Frontal cortex (tissue), 4 donors: ENCODE measurements around the gene ADAP1. TPM values are rescaled to one million over a fixed set of nuclear protein-coding genes. Genes with fewer than 3 reads are reported as not detected.

ENCODE experiments used
- DNase-seq, 2 donors: peaks; one replicate each; pipeline ENCODE4 v3.0.0; 2012; ENCODE audit warnings: low spot score in 2 of 2
- FAIRE-seq: peaks from 2 replicates; lab custom pipeline; 2012; peaks lifted over from hg19 to GRCh38; lab: Jason Lieb, UNC
- total RNA-seq: library from RNA; depleted of rRNA; stranded (reverse); fragments of >200 nt; gene quantifications from one replicate; pipeline ENCODE4 v1.2.3, GENCODE V29; 2014
- donor health status: control.
- donor health status: control.
- donor health status: control.

ADAP1 gene
- total RNA-seq, 1 donor from 2014 or later: 33.8 TPM

DNA sequence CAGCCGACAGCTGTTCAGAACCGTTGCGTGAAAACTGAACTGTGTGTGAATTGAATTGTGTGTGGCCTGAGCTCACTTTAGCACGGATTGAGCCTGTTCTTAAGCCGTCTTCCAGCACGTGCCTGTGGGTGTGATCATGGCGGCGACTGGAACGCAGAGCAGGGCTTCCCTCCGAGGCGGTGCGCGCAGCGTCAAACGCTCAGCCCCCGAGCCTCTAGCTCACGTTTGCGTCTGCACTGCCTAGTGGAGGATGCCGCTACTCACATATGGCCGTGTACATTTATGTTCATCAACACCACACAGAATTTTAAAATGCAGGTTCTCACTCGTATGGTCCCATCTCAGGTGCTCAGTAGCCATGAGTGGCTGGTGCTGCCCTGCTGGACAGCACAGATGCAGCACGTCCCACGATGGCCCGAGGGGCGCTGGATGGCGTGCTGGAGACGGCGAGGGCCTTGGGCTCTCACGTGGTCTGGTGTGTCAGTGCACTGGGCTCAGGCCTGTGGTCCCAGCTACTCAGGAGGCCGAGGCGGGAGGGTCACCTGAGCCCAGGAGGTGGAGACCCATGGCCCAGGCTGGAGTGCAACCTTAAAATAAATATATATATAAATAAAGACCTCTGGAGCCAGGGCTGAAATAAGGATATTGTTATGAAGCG, 100.2 kb downstream of the ADAP1 start:
- FAIRE-seq: no peak
- DNase-seq: no peak

GRCh38 chr7:853366-854117, 100.9 kb downstream of the ADAP1 start:
- DNase-seq: no peak
- FAIRE-seq: no peak

DNA sequence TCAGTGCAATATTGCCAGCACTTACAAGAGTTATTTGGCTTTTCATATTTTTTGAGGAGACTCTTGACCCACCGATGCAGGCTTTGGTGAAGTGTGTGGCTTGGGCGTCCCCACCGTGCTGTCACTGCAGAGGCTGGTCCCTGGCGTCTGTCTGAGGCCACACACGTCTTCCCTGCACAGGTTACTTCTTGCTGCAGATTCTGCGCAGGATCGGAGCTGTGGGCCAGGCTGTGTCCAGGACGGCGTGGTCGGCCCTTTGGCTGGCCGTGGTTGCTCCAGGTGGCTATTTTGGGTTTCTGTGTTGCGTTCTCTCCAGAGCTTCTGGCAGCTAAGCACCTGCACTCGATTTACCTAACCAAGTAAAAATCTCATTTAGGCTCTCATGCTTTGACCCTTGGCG, 103.3 kb downstream of the ADAP1 start:
- no peak for FAIRE-seq
- DNase-seq: no peak

DNA sequence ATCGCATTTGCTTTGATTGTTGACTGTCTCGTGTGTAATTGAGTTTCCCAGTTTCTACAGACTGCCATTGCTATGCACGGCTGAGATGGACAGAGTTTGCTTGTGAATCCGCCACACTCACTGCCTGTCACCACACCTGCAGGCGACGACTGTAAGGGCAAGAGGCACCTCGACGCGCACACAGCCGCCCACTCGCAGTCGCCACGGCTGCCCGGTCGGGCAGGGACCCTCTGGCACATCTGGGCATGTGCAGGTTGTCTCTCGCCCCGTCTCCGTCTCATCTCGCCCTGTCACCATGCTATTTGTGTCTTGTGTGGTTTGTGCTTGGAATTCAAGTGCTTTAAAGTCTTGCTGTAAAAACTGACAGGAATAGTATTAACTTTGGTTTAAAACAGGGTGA, 104.7 kb downstream of the ADAP1 start:
- FAIRE-seq (no peak), DNase-seq (no peak)

- FAIRE-seq (no peak), DNase-seq (no peak)
Observed at GRCh38 chr7:849145-849544, 105.3 kb downstream of the ADAP1 start.

Other genes starting within 250 kb of the ADAP1 start
- 6.5 TPM for gene DNAAF5, start 228.0 kb downstream of the ADAP1 start, total RNA-seq
- 80.7 TPM for gene PRKAR1B, start 227.4 kb downstream of the ADAP1 start, total RNA-seq
- 103 TPM for gene SUN1, start 122.2 kb downstream of the ADAP1 start, total RNA-seq
- gene GET4, start 78.1 kb downstream of the ADAP1 start, total RNA-seq: 20.8 TPM
- gene COX19, start 20.9 kb upstream of the ADAP1 start, total RNA-seq: 13.9 TPM
- gene CYP2W1, start 28.5 kb upstream of the ADAP1 start, total RNA-seq: not detected
- gene GPR146, start 89.9 kb upstream of the ADAP1 start, total RNA-seq: 0.82 TPM
- 1.6 TPM for gene GPER1, start 133.4 kb upstream of the ADAP1 start, total RNA-seq
- 15.1 TPM for gene ZFAND2A, start 205.5 kb upstream of the ADAP1 start, total RNA-seq